Omental fat pad (tissue), 4 donors: Measurements from ENCODE around the gene RAC2. TPM values are rescaled to one million over a fixed set of nuclear protein-coding genes. Genes with fewer than 3 reads are reported as not detected.

Source experiments
- ATAC-seq: fragments of 150-250 bp; one replicate; pipeline ENCODE4 v1.9.1; 2016; ENCODE audit warnings: mild to moderate bottlenecking, moderate library complexity; ENCODE audit not compliant: low FRiP score
- DNase-seq: peaks from one replicate; pipeline ENCODE4 v3.0.0-alpha.2; 2019; ENCODE audit warnings: low spot score
- CTCF ChIP-seq, 3 donors: fragments of 450-650 bp; IDR thresholded peaks; one replicate each; pipeline ENCODE4 v1.5.1; 2016 to 2017; ENCODE audit warnings: antibody characterized with exemption in 3 of 3, mild to moderate bottlenecking in 3 of 3, moderate library complexity in 2 of 3
- total RNA-seq, 4 donors: library from RNA; depleted of rRNA; stranded (reverse); fragments of >200 nt; gene quantifications; one replicate each; pipeline ENCODE4 v1.1.0, GENCODE V29; 2016

RAC2 gene
- total RNA-seq, 4 donors from 2014 or later, result 11.0 to 51.6 (median 20.0) TPM

GRCh38 chr22:37196539-37197450 is 47.3 kb downstream of the RAC2 start:
- DNase-seq (peak; percentile 43), ATAC-seq (peak; percentile 53)
- no peak for TF ChIP-seq CTCF (IDR thresholded peaks at IDR 0.05)

DNA sequence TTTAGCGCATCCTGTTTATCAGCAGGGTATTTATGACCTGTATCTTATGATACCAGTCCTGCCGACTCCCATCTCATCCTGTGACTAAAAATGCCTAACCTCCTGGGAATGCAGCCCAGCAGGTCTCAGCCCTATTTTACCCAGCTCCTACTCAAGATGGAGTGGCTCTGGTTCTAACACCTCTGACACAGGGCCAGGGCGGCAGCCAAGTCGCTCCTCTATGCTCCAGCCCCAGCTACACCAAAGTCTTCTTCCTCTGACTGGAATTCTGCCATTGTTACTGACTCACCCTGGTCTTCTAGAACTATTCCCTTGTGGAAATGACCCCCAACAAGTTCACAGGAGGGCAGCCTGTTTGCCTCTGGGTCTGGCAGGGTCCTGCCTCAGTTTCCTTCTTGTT is 48.1 kb downstream of the RAC2 start:
- no peak for ATAC-seq
- DNase-seq, result no peak
- TF ChIP-seq CTCF (IDR thresholded peaks at IDR 0.05), result no peak

GRCh38 chr22:37194750-37195149 is 49.3 kb downstream of the RAC2 start:
- ATAC-seq, result no peak
- no peak for DNase-seq
- no peak for TF ChIP-seq CTCF (IDR thresholded peaks at IDR 0.05)

GRCh38 chr22:37193629-37194191 is 50.4 kb downstream of the RAC2 start:
- DNase-seq (no peak), ATAC-seq (no peak)
- TF ChIP-seq CTCF (IDR thresholded peaks at IDR 0.05), result no peak

DNA sequence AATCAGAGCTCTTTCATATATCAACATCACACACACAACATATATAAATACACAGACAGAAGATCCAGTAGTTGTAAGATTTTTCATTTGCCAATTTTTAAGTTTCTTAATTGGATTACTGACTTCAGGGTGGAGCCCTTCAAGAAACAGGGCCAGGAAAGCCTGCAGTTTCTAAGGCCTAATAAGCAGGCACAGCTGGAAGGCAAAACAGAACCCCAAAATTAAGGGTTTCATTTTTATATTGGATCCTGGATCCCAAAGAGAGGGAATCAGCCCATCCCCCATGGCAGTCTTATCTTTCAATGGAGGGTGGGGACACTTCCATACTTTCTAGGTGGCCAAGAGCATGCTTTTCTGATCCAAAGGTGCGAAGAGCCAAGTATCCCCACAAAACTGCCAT is 51.3 kb downstream of the RAC2 start:
- no peak for TF ChIP-seq CTCF (IDR thresholded peaks at IDR 0.05)
- ATAC-seq (no peak), DNase-seq (no peak)

- TF ChIP-seq CTCF (IDR thresholded peaks at IDR 0.05), result no peak
- no peak for ATAC-seq
- no peak for DNase-seq
Measured at GRCh38 chr22:37192204-37192603, 51.9 kb downstream of the RAC2 start.
